HG03159 (cell line): ENCODE measurements around the gene AKR1B1.
A peak's percentile ranks its signal among the peaks of the same experiment; 100 is the strongest.
"Not testable (repeated sequence)": the region's sequence is repeated elsewhere in the genome, so short reads cannot be mapped to it uniquely, and the experiment has no call there.

ENCODE experiments used
- ATAC-seq: cut with Tn5 transposase; IDR thresholded peaks from one replicate; pipeline ENCODE4 v1.9.1; 2021; ENCODE audit warnings: mild to moderate bottlenecking, moderate library complexity; ENCODE audit not compliant: unreplicated experiment

AKR1B1 gene

DNA sequence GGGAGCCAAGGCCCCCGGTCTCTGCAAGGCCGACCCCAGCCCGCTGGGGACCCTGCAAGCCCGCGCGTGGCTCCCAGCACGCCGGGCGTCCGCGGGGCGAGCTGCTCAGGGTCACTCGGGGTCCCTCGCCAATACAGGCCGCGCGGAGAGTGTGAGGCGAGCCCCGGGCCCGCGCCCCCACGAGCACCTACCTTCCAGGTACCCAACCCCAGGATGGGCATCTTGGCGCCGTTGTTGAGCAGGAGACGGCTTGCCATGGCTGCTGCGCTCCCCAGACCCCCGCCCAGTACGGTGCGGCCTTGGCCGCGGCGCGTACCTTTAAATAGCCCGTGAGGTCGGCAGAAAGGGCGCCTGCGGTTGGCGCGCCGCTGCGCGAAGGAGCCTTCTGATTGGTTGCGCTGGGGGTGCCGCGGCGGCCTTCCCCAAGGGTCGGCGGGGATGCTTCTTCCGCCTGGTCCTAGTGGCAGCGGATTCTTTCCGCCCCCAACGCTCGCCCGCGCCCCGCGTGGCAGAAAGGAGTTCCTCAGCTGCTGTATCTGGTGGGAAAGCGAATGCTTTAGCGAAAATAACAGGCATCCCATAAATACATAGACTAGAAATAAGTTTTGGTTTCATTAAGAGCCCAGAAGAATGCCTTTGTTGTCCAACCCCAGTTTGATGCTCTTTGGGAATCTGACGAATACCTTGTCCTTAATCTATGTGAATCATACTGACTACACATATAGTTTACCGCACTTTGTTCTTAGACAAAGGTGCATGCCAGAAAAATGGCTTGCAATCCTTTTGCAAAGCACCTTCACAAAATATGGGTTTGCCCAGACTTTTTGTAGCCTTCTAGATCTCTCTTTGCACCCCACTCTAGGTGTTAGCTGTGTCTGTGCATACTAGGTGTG lies at the start of gene AKR1B1:
Gene AKR1B1, minus strand, starts transcription at position 295 of the 893 bp plus-strand sequence. Its CDS starts 38 bp downstream, at position 257.
- peak; percentile 95 for ATAC-seq

DNA sequence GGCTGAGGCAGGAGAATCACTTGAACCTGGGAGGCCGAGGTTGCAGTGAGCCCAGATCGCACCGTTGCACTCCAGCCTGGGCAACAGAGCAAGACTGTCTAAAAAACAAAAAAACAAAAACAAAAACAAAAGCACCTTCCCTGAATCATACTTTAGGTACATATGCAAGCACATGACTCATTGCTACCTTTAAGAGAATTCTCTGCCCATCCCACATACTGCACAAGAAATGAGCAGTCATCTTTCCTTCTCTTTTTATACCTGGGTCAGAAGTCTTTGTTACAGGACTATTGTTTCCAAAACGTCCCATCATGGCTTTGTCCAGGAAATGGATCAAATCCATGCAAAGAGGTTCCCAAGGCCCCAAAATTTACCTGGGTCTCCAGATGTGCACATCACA lies 47.0 kb upstream of the AKR1B1 start:
- ATAC-seq: no peak

- ATAC-seq: no peak
Measured at GRCh38 chr7:134504660-134505164, 45.8 kb upstream of the AKR1B1 start.

DNA sequence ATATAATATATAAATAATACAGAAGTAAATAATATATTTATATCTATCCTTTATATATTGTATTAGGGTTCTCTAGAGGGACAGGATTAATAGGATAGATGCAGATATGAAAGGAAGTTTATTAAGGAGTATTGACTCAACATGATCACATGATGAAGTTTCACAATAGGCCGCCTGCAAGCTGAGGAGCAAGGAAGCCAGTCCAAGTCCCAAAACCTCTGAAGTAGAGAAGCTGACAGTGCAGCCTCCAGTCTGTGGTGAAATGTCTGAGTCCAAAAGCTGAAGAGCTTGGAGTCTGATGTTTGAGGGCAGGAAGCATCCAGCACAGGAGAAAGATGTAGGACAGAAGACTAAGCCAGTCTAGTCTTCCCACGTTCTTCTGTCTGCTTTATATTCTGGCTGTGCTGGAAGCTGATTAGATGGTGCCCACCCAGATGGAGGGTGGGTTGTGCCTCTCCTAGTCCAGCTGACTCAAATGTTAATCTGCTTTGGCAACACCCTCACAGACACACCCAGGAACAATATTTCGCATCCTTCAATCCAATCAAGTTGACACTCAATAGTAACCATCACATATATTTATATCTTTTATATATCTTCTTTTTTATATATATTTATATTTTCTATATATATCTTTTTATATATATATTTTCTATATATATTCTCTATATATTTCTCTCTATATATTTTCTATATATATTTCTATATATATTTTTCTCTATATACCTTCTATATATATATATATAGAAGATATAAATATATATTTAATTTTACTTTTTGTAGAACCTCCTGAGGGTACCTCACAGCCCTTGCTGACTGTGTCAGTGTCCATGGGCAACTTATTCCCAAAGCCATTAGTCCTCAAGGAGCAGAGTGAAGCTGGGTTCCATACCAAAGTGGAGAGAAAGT lies 43.8 kb upstream of the AKR1B1 start:
- ATAC-seq: no peak

GRCh38 chr7:134500982-134501381 lies 42.1 kb upstream of the AKR1B1 start:
- no peak for ATAC-seq

GRCh38 chr7:134500406-134500805 lies 41.5 kb upstream of the AKR1B1 start:
- no peak for ATAC-seq

DNA sequence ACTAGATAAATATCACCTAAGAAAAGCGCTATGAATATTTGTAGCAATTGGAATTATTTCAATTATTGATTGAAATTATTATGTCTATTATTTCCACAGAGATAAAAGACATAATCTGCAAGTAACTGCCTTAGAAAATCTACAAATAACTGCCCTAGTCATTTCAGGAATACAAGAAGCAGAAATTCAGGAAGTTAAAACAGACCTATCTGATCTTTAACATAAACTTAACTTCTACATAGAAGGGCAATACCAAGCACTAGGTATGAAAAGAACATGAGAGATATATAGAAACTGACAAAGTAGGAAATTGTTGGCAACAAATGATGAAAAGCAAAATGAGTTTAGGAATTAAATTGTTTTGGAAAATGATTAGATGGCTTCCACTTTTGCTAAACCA lies 36.6 kb upstream of the AKR1B1 start:
- ATAC-seq: no peak

DNA sequence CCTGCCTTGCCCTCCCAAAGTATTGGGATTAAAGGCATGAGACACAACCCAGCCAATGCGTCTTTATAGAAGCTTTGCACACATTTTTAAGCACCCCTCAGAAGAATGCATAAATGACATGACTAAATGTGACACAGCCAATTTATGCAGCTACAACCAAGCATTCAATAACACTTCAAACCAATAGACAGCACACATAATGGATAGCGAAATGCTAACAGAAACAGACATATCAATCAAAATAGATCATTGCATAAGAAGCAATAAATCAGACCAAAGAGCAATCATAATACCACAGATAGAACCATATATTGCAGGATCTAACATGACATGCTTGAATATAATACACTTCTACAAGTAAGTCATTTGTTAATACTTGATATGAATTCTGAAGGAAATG lies 34.2 kb upstream of the AKR1B1 start:
- no peak for ATAC-seq

DNA sequence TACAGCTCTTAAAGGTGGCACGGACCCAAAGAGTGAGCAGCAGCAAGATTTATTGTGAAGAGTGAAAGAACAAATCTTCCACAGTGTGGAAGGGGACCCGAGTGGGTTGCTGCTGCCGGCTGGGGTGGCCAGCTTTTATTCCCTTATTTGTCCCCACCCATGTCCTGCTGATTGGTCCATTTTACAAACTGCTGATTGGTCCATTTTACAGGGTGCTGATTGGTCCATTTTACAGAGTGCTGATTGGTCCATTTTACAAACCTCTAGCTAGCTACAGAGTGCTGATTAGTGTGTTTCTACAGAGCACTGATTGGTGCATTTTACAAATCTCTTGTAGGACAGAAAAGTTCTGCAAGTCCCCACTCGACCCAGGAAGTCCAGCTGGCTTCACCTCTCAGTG lies 28.8 kb upstream of the AKR1B1 start:
- ATAC-seq: not testable (repeated sequence)

DNA sequence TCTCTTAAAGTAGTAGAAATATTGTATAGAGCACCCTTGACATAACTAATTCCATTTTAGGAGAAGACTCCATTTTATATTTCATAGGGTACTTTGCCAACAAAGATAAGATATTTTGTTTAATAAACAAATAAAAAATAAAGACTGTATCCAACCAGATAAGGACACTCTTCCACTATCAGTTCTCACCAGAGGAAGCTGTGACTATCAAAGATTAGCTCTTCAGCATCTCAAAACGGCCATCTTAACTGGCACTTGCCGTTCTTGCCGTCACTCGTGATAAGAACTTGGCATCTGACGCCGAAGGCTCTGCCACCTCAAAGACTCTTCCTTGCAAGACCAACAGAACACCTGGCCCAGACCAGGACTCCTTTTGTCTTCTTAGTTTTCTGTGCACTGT lies 26.3 kb upstream of the AKR1B1 start:
- ATAC-seq: no peak

GRCh38 chr7:134483296-134483695 lies 24.4 kb upstream of the AKR1B1 start:
- ATAC-seq: no peak

GRCh38 chr7:134482858-134483257 lies 24.0 kb upstream of the AKR1B1 start:
- no peak for ATAC-seq

- no peak for ATAC-seq
Measured at GRCh38 chr7:134481167-134481566, 22.3 kb upstream of the AKR1B1 start.

- ATAC-seq: no peak
Measured at GRCh38 chr7:134480730-134481129, 21.8 kb upstream of the AKR1B1 start.

- ATAC-seq: no peak
Measured at GRCh38 chr7:134480202-134480601, 21.3 kb upstream of the AKR1B1 start.

DNA sequence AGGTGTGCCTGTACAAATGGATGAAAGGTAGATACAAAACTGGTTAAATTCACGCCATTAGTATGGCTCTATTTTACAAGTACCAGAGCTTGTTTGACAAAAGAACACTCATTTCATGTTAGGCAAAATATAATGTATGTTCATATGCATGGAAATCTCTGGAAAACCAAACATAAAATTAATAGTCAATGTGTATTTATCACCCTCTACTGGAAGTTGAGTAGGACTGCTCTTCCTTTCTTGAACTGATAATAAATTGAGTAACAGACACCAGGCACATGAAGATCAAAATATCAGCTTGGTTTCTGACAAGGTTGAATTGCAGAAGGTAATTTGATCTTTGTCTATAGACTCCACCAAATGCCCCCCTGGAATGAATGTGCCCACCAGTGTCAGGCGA lies 19.8 kb upstream of the AKR1B1 start:
- ATAC-seq: no peak

DNA sequence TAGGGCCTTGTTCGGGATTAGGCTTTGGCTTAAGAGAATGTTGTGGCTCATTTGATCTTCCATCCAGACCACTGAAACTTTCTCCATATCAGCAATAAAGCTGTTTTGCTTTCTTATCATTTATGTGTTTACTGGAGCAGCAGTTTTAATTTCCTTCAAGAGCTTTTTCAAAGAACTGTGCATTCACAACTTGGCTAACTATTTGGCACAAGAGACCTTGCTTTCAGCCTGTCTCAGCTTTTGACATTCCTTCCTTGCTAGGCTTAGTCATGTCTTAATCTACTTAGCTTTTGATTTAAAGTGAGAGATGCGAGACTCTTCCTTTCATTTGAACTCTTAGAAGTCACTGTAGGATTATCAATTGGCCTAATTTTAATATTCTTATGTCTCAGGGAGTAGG lies 19.1 kb upstream of the AKR1B1 start:
- ATAC-seq: no peak

GRCh38 chr7:134476044-134476443 lies 17.1 kb upstream of the AKR1B1 start:
- no peak for ATAC-seq

DNA sequence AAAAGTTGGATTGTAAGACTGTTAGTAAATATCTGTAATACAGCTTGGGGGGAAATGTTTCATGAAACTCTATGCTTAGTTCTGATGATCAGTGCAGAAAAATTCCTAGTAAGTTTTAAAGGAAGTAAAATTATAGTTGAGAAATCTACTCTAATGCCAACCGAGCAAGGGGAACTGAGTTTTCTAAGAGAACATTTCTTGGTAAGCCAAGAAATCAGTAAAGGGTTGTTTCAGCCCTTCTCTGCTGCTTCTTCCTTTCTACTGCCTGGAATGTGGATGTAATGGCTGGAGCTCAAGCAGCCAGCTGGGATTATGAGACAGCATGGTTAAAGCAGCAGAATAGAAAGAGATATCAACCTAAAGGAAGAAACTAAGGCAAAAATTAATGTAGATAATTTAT lies 15.9 kb upstream of the AKR1B1 start:
- no peak for ATAC-seq

DNA sequence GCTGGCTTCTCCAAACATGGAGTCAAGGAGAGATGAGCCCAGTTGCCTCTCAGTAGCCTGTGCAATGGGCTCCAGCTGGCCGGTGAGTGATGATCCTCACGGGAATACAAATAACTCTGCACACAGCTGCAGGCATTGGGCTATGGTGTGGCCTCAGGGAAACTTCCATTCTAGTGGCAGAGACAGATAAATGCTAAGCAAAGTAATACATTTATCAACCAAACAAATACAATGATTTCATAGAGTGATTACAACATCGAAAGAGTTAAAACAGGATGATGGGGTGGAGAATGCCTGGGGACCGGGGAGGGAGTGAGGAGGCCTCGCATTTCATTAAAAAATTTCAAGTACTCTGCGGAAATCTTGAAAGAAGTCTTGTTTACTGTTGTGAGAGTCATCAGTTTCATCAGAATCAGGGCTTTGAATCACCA lies 15.0 kb upstream of the AKR1B1 start:
- no peak for ATAC-seq

DNA sequence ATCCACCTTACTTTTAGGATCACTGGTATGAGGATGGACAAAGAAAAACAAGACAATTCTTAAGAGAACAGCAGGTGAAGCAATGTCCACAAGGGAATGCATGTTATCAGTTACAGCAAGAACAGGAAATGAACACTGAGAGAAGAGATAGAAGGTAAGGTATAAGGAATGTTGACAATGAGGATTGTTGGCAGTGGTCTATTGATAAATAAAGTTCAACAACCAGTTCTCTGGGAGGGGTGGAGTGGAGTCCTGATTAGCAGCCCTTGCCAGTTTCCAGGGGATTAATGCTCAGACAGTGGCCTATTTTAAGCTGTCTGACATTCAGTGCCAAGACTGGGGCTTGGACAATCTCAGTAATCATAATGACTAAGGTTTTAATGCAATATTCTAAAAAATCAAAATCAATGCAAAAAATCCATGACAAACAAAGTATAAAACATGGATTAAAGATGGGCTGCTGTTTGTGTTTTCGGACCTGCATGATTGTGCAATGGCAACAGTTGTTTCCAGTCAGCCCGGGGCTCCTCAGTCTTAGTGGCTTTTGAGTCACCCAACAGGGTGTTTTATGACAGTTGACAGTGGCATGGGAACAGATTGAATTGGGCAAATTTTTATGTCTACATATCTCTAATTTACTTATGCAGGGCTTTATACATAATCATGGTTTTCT lies 13.8 kb upstream of the AKR1B1 start:
- no peak for ATAC-seq
